Left ventricle myocardium inferior (tissue), 1 donor: ENCODE results near the gene DAP3. TPM values are rescaled to one million over a fixed set of nuclear protein-coding genes. Genes with fewer than 3 reads are reported as not detected.
A peak's percentile ranks its signal among the peaks of the same experiment; 100 is the strongest.
"Not testable (repeated sequence)": the region's sequence is repeated elsewhere in the genome, so short reads cannot be mapped to it uniquely, and the experiment has no call there.

ENCODE experiments used
- DNase-seq: peaks from one replicate; pipeline ENCODE4 v3.0.0-alpha.2; 2020
- H3K27ac ChIP-seq: fragments of 200-600 bp; replicated peaks from 2 replicates; pipeline ENCODE4 v1.8.0; 2021
- H3K27me3 ChIP-seq: fragments of 200-600 bp; 2 replicates; pipeline ENCODE4 v1.8.0; 2021; ENCODE audit warnings: low read depth
- H3K36me3 ChIP-seq: fragments of 200-600 bp; 2 replicates; pipeline ENCODE4 v1.8.0; 2021
- H3K4me1 ChIP-seq: fragments of 200-600 bp; 2 replicates; pipeline ENCODE4 v1.8.0; 2021
- H3K4me3 ChIP-seq: fragments of 200-600 bp; 2 replicates; pipeline ENCODE4 v1.8.0; 2021; ENCODE audit warnings: mild to moderate bottlenecking, moderate library complexity
- H3K9me3 ChIP-seq: fragments of 200-600 bp; replicated peaks from 2 replicates; pipeline ENCODE4 v1.8.0; 2021
- intact Hi-C: fragments of 100-400 bp; cut with micrococcal nuclease; formaldehyde crosslinking; loops from one replicate; pipeline ENCODE4 v1.11.0; 2022
- total RNA-seq: library from RNA; stranded (reverse); fragmentation: NEBNext Ultra II Directional; extraction: Animal tissue kit (Norgen Biotek cat#: 25700); gene quantifications from one replicate; pipeline ENCODE4 v1.2.1, GENCODE V29; 2021
- TF ChIP-seq, protein P1 (sequence below): fragments of 200-600 bp; IDR thresholded peaks from 2 replicates; pipeline ENCODE4 v1.8.0; 2021; ENCODE audit warnings: antibody characterized with exemption, mild to moderate bottlenecking, borderline replicate concordance
- donor health status: DM: no; HTN: yes; CAD: no; lungs with severe emphysema.

Gene DAP3
- total RNA-seq, 1 donor from 2014 or later, result 107 TPM

GRCh38 chr1:155706139-155706538, 17.2 kb downstream of the DAP3 start:
- Histone ChIP-seq H3K36me3 (peaks cover 18% of the 10 kb centered on the region), H3K4me1 (peaks cover 5% of the 10 kb centered on the region), H3K9me3 (no peaks in the 10 kb centered on the region), H3K4me3 (no peak overlapping the region), H3K27me3 (no peaks in the 10 kb centered on the region), H3K27ac (no peak overlapping the region)
- TF ChIP-seq, protein P1, sequence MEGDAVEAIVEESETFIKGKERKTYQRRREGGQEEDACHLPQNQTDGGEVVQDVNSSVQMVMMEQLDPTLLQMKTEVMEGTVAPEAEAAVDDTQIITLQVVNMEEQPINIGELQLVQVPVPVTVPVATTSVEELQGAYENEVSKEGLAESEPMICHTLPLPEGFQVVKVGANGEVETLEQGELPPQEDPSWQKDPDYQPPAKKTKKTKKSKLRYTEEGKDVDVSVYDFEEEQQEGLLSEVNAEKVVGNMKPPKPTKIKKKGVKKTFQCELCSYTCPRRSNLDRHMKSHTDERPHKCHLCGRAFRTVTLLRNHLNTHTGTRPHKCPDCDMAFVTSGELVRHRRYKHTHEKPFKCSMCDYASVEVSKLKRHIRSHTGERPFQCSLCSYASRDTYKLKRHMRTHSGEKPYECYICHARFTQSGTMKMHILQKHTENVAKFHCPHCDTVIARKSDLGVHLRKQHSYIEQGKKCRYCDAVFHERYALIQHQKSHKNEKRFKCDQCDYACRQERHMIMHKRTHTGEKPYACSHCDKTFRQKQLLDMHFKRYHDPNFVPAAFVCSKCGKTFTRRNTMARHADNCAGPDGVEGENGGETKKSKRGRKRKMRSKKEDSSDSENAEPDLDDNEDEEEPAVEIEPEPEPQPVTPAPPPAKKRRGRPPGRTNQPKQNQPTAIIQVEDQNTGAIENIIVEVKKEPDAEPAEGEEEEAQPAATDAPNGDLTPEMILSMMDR, result no peak
- intact Hi-C loops, result no loop called here
- no peak for DNase-seq

- intact Hi-C loops, result no loop called here
- H3K4me1 ChIP-seq, result peaks cover 21% of the 10 kb centered on the region
- H3K9me3 ChIP-seq, result no peaks in the 10 kb centered on the region
- TF ChIP-seq, protein P1, result no peak
- no peak overlapping the region for H3K27ac ChIP-seq
- peaks cover 32% of the 10 kb centered on the region for H3K36me3 ChIP-seq
- no peak for DNase-seq
- no peak overlapping the region for H3K4me3 ChIP-seq
- H3K27me3 ChIP-seq, result no peaks in the 10 kb centered on the region
These were observed 20.5 kb downstream of the DAP3 start for GRCh38 chr1:155709391-155709790.

DNA sequence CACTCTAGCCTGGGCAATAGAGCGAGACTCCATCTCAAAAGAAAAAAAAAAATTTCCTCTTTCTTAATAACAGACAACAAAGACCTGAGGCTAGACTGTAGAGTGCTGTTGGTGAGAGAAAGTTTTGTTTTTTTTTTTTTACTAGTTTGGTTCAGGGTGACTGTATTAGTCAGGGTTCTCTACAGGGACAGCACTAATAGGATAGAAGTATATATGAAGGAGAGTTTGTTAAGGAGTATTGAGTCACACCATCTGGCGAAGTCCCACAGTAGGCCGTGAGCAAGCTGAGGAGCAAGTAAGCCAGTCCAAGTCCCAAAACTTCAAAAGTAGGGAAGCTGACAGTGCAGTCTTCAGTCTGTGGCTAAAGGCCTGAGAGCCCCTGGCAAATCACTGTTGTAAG, 22.6 kb downstream of the DAP3 start:
- intact Hi-C loops, H3K9me3 ChIP-seq, H3K27me3 ChIP-seq, H3K4me3 ChIP-seq, H3K27ac ChIP-seq, DNase-seq: not testable (repeated sequence)
- peaks cover 48% of the 10 kb centered on the region for H3K36me3 ChIP-seq
- peaks cover 16% of the 10 kb centered on the region for H3K4me1 ChIP-seq

- DNase-seq, H3K4me3 ChIP-seq, H3K27me3 ChIP-seq, intact Hi-C loops, H3K9me3 ChIP-seq: not testable (repeated sequence)
- Histone ChIP-seq H3K27ac (peak overlapping the region; percentile 59), H3K36me3 (peaks cover 58% of the 10 kb centered on the region), H3K4me1 (peaks cover 16% of the 10 kb centered on the region)
- TF ChIP-seq, protein P1, result peak; percentile 30
These were observed 23.7 kb downstream of the DAP3 start for GRCh38 chr1:155712636-155713035.

DNA sequence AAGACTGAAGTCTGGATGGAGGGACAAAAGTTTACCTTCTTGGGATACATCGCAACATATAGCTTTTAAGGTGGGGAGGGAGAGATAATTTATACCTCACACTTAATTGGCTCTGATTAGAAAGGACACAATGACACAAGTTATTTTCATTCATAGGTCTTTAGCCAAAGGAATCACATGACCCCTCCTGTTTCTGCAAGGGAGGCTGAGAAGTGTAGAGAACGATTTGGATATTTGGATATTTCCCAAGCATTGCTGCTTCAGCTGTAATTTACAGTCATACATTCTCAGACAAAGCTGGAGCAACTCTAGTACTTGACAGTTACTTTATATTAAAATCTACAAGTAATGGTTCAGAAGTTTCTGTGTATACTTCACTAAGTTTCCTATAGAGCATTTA, 24.2 kb downstream of the DAP3 start:
- no peak for DNase-seq
- intact Hi-C loops, result no loop called here
- TF ChIP-seq, protein P1, result no peak

DNA sequence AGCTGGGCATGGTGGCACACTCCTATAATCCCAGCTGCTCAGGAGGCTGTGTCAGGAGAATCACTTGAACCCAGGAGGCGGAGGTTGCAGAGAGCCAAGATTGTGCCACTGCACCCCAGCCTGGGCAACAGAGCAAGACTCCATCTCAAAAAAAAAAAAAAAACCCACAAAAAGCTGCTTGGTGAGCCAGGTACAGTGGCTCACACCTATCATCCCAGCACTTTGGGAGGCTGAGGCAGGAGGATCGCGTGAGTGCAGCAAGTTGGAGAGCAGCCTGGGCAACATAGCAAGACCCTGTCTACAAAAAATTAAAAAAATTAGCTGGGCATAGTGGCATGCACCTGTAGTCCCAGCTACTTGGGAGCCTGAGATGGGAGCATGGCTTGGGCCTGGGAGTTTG, 26.2 kb downstream of the DAP3 start:
- H3K27ac ChIP-seq, DNase-seq, H3K9me3 ChIP-seq, intact Hi-C loops, H3K27me3 ChIP-seq, H3K4me3 ChIP-seq: not testable (repeated sequence)
- Histone ChIP-seq H3K36me3 (peaks cover 70% of the 10 kb centered on the region), H3K4me1 (peaks cover 16% of the 10 kb centered on the region)

More for the DNA sequence above, 24.2 kb downstream of the DAP3 start:
- Histone ChIP-seq H3K36me3 (peaks cover 62% of the 10 kb centered on the region), H3K9me3 (no peaks in the 10 kb centered on the region), H3K27me3 (no peaks in the 10 kb centered on the region), H3K27ac (peak overlapping the region; percentile 59), H3K4me1 (peaks cover 16% of the 10 kb centered on the region), H3K4me3 (no peak overlapping the region)

- no peak overlapping the region for H3K4me3 ChIP-seq
- no peaks in the 10 kb centered on the region for H3K27me3 ChIP-seq
- H3K27ac ChIP-seq, result no peak overlapping the region
- intact Hi-C loops, result no loop called here
- H3K36me3 ChIP-seq, result peaks cover 65% of the 10 kb centered on the region
- peaks cover 16% of the 10 kb centered on the region for H3K4me1 ChIP-seq
- H3K9me3 ChIP-seq, result no peaks in the 10 kb centered on the region
- TF ChIP-seq, protein P1, result no peak
- DNase-seq, result no peak
These were observed 26.9 kb downstream of the DAP3 start for GRCh38 chr1:155715777-155716176.
